T1000 (cell line): ENCODE results near the gene PDE4D.
"Not testable (repeated sequence)": the region's sequence is repeated elsewhere in the genome, so short reads cannot be mapped to it uniquely, and the experiment has no call there.

Experiments used
- DNase-seq: peaks from one replicate; lab custom pipeline; 2025; ENCODE audit warnings: mixed read lengths; lab: John Stamatoyannopoulos, UW

Gene PDE4D

DNA sequence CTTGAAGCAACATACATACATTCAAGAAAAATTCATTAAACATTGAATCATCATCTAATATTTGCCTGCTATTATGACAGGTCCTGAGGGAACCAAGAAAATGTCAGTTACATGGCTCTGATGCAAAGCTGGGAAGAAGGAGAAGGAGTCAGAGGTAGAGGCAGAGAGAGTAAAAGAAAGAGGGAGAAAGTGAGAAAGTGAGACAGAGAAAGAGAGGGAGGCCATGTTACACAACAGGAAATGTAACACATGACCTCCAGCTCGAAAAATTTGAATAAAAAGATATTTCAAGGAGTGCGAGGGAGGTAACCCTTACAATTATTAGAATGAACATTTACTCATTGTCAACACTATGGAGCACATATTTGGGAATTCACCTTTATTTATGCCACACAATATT, 189.7 kb downstream of the PDE4D start:
- DNase-seq = no peak

DNA sequence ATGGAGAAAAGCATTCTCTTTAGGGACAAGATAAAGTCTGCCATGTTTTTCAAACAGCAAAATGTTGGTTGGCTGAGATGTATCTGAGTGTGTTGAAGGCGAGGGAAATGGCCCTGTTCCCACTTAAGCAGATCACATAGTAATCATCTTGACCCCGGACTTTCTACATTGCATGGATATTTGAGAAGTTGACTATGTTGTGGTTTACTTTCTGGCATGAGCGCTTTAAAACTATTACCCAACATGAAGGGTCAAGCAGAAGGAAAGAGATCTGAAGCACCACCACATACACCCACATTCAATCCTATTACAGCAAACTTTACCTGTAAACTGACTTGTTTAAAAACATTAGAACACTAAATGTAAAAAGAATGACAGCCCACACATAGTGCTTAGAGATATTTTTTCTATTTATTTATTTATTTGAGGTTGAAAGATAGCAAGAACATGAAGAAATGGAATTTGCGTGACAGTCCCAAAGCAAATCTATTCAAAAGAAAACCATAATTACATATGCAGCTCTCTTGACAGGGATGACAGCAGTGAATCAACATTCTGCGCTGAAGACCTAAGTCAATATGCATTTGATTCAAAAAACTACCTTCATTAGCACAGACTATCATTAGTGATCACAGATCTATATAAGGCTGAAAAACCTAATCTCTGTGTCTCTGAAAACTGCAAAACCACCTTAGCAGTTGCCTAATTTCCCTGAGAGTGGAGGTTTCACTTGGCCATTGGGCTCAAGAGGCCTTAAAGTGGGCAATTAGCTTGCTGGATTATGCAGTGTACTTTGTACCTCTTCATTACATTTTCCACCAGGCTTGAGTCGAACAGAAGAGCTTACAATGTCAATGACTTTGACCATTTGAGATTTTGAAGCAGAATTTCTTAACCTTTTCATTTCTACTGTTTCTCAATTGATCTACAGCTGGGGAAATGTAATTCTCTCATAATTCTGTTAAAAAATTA, 195.0 kb downstream of the PDE4D start:
- DNase-seq = no peak

DNA sequence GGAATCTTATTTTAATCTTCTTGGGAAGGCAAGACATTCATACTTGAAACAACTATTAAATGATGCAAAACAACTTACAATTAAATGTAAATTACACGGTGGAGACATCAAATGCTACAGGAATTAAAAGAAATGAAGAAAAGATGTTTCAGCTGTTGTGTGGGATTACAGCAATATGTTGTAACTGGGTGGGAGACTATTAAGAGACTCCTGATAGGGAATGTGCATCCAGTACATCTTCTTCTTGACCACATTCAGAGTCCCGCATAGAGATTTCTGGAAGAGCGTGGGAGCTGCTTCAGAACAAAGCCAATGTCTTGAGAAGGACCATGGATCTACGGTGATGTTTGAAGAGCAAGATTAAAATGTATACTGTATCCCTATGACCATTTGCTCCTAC, 199.1 kb downstream of the PDE4D start:
- no peak for DNase-seq

DNA sequence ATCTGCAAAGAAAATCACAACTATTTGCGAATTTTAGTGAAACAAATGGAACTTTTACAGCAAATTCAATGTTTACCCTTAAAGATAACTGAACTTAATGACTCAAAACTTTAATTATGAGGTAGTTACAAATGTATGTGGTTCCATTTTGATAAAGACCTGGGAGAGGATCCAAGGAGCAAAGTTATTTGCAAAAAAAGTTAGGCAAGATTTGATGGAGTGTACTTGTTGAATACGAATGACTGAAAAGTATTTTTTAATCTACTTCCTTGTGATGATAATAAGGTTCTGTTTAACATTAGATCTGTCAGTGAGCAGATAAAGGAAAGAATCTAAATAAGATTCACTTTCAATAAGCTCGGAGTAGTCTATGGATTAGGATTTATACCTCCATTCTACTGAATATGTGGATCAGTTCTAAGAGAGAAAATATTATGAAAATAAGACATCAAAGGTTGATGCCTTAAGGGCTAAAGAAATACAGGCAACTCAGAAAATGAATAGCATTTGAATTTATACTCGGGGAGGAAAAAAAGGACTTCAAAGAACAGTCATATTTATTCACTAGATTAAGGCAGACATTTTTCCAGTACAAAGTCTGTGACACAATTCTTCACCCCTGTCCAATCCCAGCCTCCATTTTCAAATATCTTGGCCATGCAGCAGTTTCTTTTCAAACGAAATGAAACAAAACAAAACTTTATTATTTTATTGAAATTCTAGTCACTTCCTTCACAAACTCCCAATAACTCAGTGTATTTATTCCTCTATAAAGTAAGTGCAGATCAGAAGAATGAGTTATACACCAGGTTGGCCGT, 199.8 kb downstream of the PDE4D start:
- no peak for DNase-seq

- no peak for DNase-seq
Observed at GRCh38 chr5:59685793-59686192, 207.7 kb downstream of the PDE4D start.

DNA sequence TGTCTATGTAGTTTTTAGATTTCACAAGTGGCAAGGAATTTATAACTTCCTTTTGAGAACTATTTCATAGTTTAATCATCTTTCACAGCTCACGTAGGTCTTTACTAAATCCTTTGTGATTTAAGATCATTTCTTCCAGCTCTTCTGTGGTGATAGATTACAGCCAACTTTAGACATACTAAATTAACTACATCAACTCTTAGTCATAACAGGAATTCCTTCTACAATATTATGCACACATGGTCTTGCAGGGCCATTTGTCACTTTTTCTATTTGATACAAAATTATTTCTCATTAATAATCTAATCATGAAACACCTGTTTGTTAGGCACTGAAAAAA, 208.4 kb downstream of the PDE4D start:
- no peak for DNase-seq

- no peak for DNase-seq
Observed at GRCh38 chr5:59684388-59685190, 208.9 kb downstream of the PDE4D start.

DNA sequence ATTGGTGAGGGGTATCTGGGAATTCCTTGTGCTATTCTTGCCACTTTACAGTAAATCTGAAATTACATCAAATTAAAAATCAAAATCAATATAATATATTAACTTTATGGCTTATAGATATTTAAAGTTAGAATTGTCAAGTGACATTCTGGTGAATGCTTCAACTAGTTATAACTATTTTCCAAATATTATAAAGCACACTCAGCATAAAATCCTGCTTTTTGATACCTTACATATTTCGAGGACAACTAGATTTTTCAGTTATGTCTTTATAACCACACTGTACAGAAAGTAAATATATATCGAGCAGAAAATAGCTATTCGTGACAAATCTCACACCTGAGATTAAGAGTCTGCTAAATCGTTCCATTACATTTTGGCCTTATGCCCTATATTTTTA, 210.2 kb downstream of the PDE4D start:
- no peak for DNase-seq

DNA sequence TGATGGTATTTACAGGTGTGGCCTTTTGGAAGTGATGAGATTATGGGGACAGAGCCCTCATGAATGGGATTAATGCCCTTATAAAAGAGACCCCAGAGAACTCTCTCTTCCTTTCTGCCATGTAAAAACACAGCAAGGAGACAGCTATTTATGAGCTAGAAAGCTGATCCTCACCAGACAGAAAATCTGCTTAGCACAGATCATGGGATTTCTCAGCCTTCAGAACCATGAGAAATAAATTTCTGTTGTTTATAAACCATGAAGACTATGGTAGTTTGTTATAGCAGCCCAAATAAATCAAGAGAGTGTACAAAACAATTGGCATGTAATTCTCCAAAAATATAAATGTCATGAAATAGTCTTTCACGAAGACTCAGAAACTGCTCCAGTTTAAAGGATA, 211.0 kb downstream of the PDE4D start:
- no peak for DNase-seq

- no peak for DNase-seq
Observed at GRCh38 chr5:59678943-59679342, 214.6 kb downstream of the PDE4D start.

- no peak for DNase-seq
Observed at GRCh38 chr5:59674763-59675162, 218.8 kb downstream of the PDE4D start.

GRCh38 chr5:59673438-59674058, 220.0 kb downstream of the PDE4D start:
- no peak for DNase-seq

- DNase-seq = no peak
Observed at GRCh38 chr5:59666440-59667068, 227.0 kb downstream of the PDE4D start.

- not testable (repeated sequence) for DNase-seq
Observed at GRCh38 chr5:59665832-59666203, 227.7 kb downstream of the PDE4D start.

- no peak for DNase-seq
Observed at GRCh38 chr5:59665086-59665831, 228.3 kb downstream of the PDE4D start.

GRCh38 chr5:59661954-59662615, 231.4 kb downstream of the PDE4D start:
- no peak for DNase-seq

- DNase-seq = no peak
Observed at GRCh38 chr5:59661311-59661710, 232.2 kb downstream of the PDE4D start.

DNA sequence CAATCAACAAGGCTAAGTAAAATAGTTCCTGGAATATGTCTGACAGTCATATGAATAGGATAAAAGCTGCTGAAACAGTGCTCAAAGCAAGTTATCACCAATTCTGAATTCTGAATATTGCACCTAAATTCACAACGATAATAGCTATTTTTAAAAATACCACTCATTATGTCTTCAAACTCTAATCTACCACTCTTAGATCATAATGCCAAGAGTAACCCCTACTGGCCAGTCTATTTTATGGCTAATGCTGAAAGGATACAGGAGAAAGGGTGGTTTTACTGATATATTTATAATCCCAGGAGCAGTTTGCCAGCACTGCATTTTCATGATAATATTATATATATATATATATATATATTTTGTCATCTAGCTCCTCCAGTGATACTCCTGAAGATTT, 232.8 kb downstream of the PDE4D start:
- no peak for DNase-seq

DNA sequence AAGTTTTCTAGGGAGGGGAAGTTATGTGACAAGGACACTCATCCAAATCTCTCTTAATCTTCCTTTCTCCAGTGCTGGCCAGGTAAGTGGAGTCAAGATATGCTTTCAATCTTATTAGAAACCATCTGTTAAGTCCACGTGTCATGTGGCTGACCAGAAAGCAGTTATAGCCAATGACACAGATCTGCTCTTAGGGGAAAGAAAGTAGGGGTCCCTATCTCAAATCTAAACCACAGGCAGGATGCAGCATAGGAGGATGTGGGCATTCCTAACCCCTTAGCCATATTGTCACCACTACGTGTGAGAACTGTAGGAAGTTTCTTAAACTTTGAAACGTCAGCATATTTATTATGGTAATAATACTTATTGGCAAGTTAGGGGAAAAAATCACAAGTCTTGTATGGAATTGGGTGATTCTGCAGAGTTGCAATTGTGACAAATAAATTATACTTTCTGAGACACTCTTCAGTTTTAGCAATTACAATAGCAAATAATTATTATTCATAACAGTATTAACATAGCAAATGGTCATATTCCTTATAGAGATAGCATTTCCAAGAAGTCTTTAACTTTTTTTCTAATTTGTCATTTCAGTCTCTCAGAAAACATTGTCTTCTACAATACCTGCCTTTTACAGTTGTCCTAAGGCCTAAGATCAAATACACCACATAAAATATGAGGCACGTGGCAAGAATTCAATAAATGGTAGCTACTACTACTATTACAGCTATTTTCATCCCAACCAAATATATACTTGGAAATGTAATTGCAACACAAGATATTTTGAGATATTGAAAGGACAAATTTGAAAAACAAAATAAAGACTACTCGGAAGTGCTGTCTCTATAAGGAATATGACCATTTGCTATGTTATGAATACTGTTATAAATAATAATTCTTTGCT, 236.9 kb downstream of the PDE4D start:
- no peak for DNase-seq
